NCI-H1436 treated with DMSO at 0.1 percent for 48 hours (cell line): Measurements from ENCODE around the gene FLNB.

Experiments used
- DNase-seq: peaks from one replicate; lab custom pipeline; 2025; lab: John Stamatoyannopoulos, UW

FLNB gene

GRCh38 chr3:58008141-58009025 is at the start of gene FLNB:
FLNB (plus strand) TSS chr3:58008422; CDS start chr3:58008565, 143 bp downstream.
- DNase-seq, result no peak

- DNase-seq, result no peak
Observed at GRCh38 chr3:57958642-57959422, 49.4 kb upstream of the FLNB start.

GRCh38 chr3:57959423-57960173 is 48.6 kb upstream of the FLNB start:
- no peak for DNase-seq

GRCh38 chr3:57960174-57960505 is 48.1 kb upstream of the FLNB start:
- DNase-seq, result no peak

GRCh38 chr3:57961177-57961827 is 46.9 kb upstream of the FLNB start:
- no peak for DNase-seq

DNA sequence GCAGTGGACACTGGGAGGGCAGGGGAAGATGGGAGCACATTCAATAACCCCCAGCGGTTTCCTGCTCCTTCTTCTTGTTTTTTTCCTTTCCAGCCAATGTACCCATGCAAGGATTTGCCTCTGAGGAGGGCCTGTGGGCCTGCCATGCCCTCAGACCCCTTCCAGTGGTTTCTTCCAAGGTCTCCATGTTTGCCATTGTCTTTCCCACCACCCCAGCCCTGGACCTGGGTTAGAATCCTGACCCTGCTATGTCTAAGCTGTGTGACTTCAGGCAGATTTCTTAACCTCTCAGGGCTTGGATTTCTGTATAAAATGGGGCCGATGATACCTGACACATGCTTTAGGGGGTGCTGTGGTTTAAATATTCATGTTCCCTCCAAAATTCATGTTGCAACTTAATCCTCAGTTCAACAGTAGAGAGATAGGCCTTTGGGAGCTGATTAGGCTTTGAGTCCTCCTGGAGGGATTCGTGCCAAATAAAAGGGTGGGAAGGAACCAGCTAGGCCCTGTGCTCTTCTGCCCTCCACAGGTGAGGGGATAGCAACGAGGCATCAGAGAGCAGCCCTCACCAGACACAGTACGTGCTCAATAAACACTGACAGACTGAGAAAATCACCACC is 46.3 kb upstream of the FLNB start:
- DNase-seq, result no peak

- DNase-seq, result no peak
Observed at GRCh38 chr3:57962448-57962834, 45.8 kb upstream of the FLNB start.

DNA sequence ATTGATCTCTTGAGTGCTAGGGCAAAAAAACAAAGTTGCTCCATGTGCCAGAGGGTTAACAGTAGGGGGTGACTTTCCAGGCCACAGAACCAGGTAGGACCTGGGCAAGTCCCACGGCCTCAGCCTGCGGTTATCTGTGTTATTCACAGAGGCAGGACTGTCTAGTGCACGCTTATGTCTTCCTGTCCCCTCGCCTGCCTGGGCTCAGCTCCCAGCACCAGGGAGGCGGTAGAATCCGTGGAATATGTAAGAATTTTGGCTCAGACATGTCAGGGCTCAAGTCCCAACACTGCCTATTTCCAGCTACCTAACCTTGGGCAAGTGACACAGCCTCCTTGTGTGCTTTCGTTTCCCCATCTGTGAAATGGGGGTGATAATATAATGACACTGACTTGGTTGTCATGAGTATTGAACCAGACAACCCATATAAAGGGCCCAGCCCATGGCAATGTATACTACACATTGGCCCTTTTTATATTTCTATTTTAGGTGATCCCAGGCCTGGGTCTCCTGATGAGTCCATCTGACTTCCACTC is 44.3 kb upstream of the FLNB start:
- no peak for DNase-seq

- no peak for DNase-seq
Observed at GRCh38 chr3:57966829-57967228, 41.4 kb upstream of the FLNB start.

DNA sequence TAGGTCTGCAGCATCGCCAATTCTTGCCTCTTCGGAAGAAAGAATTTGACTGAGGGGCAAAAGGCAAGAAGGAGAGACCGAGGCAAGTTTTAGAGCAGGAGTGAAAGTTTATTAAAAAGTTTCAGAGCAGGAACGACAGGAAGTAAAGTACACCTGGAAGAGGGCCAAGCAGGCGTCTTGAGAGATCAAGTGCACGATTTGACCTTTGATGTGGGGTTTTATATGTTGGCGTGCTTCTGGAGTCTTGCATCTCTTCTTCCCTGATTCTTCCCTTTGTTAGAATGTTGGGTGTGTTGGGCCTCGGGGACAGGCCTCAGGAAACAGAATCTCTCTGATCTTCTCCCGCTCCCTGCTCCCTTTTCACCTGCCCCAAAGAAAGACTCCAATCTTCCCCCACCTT is 40.6 kb upstream of the FLNB start:
- no peak for DNase-seq

DNA sequence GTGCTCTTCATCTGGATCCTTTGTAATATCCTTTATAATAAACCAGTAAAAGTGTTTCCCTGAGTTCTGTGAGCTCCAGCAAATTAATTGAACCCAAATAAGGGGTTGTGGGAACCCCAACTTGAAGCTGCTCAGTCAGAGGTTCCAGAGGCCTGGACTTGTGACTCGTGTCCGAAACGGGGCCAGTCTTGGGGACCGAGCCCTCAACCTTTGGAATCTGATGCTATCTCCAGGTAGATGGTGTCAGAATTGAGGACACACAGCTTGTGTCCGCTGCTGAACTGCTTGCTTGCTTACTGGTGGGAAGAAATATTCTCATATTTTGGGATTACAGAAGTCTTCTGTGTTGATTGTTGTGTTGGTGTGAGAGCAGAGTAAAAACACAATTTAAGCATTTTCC is 39.7 kb upstream of the FLNB start:
- DNase-seq, result no peak

DNA sequence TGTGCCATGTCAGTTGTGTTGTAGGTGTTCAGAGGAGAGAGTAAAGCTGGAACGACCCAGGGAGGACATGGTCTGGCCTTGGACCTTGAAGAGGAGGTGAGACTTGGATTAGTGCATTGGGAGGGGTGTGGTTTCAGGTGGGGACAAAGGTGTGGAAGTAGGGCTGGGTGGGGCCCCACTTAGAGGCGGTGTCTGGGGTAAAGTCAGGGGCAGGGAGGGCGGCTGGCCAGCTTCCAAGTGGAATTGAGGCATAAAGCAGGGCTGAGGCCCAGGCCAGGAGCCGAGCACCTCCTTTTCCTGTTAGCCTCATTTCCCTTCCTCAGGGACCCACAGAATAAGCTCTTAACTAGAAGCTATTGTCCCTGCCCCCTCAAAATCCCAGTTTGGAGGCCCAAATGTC is 36.2 kb upstream of the FLNB start:
- no peak for DNase-seq

DNA sequence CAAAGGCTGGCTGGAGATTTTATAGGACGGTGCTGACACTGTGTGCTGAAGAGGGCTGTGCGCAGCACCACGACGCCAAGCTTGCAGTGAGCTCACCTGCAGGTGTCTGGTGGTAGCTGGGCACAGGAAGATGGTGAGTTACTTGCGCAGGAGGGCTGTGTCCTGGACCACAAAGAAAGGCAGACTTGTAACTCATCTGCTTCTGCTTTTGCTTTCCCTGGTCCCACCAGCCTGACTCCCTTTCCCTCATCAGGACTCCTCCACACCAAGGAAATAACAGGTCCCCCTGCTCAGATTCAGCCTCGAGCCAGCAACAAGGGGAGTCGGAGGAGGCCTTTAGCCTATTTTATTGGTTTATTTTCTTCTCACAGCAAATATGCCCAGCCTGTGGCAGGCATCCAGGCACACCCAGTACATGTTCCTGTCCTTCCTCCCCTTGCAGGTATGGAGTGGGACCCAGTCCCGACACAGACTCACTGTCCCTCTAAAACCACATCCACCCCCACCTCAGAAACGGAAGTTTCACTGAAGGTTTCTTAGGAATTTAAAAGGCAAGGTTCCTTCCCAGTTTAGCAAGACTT is 35.6 kb upstream of the FLNB start:
- DNase-seq, result no peak

DNA sequence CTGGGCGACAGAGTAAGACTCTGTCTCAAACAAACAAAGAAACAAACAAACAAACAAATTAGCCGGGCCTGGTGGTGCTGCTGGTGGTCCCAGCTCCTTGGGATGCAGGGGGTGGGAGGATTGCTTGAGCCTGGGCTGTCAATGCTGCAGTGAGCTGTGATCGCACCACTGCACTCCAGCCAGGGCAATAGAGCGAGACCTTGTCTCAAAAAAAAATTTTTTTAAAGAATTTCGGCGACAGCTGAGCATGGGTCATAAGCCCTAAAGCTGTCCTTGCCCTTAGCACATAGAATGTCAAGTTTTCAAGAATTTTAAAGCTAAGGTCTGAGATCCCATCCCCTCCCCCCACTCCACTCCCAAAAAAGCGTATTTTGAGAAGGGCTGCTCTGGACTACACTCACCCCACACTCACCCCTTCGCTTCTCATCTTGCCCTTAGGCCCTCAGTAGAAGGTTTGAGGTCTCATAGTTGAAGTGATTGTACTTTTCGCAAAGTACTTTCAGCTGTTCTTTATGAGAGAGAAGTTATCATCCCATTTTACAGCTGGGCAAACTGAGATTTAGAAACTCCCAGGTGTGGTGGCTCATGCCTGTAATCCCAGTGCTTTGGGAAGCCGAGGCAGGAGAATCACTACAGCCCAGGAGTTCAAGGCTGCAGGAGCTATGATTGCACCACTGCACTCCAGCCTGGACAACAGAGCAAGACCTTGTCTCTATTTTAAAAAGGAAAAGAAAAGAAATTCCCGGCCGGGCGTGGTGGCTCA is 34.3 kb upstream of the FLNB start:
- DNase-seq, result no peak

DNA sequence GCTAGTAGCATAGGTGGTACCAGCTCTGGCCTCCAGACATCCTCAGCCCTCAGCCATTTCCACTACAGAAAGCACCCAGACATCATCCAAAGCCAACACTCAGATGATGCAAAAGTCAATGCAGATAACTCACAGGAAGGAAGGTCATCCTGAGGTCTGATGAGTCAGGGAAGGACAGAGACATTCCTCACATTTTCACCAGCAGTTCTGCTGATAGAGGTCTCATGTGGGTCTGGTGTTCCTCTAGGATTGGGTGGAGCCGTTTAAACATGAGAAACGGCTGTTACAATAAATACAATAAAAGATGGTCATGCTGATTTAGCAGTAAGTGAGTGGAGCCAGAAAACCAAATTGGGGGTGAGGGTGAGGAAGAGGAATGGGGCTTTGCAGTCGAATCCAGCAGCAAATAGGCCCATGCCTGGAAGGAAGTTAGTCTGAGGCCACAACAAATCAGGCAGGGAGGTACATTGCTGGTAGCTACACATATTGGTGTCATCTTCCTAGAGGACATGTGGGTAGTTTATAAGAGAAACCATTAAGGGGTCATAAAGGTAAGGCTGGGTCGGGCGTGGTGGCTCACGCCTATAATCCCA is 33.3 kb upstream of the FLNB start:
- DNase-seq, result no peak

- no peak for DNase-seq
Observed at GRCh38 chr3:57977818-57978235, 30.4 kb upstream of the FLNB start.

DNA sequence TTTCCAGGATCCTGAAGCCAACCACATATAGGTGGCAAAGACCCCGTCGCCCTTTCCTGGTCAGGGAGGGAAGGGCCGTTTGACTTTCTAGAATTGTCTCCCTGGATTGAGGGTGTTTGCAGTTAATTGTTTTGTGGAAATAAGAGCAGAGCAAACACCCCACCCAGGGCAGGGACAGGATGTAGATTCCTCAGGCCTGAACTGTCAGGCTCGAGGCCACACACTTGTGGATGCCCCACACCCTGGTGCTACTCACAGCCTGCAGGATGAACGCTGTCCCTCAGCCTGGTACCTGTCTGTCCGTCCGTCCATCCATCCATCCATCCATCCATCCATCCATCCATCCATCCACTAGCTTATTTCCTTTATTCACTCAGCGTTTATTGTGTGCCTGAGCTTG is 29.9 kb upstream of the FLNB start:
- DNase-seq, result no peak

- no peak for DNase-seq
Observed at GRCh38 chr3:57980416-57980815, 27.8 kb upstream of the FLNB start.

GRCh38 chr3:57981483-57982087 is 26.6 kb upstream of the FLNB start:
- no peak for DNase-seq
